GM20000 (cell line): ENCODE data around the gene C10orf95.
"Not testable (repeated sequence)": the region's sequence is repeated elsewhere in the genome, so short reads cannot be mapped to it uniquely, and the experiment has no call there.

Experiments used
- DNase-seq: peaks from one replicate; pipeline ENCODE4 v3.0.0; 2012; ENCODE audit warnings: low spot score
- TF ChIP-seq, protein P1 (sequence below): IDR thresholded peaks from 2 replicates; pipeline ENCODE4 v1.5.1; 2012; ENCODE audit warnings: mild to moderate bottlenecking, control low read depth; ENCODE audit errors: extremely low read depth, missing control alignments

Gene C10orf95, protein sequence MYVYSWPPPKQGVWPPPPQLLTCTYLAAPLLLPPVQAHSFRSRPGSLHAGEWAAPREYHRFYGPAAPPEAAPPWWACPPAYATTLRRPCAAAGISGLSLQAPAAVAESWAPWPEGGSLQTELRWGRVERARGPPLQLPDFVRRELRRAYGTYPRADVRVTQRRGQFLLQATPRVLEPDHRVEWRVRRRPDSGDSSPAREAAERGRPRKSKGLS

DNA sequence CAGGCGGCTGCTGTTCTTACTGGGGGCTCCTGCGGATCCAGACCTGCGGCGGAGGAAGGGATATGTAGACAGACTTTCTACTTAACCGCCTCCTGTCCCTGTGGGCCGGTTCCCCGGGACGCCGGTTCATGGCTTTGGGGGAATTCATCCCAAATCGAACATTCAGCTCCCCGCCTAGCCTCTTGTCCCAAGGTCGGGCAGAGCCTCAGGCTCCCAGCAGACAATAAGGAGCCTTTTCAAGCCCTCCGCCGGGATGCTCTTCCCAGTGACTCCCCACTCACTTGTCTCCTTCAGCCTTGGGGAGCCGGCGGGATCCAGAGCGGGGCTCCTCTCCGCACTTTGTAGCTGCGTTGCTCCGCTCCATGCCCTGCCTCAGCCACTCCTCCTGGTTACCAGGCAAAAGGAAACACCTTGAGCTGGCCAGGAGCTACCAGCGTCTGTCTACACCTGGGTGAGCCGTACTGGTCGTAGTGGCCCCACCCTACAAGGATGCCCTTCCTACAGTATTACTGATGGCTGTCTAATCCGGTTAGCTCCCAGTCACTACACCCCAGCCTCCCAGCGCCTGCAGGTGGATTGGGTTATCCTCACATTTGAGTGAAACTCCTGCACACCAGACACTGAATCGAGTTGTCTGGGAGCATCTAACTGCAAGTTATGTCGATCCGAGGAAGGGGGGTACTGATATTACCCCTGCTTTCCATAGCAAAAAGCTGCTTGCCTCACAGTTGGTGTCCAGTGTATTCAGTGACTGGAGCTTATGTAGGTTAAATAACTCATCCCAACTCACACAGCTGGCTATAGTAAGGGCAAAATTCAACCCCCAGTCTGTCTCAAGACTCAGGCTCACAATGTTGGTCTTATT is at the start of gene C10orf95:
C10orf95 (minus strand) TSS at position 439 of the 865 bp plus-strand sequence. CDS start 450 bp downstream, outside the sequence.
- TF ChIP-seq, protein P1, sequence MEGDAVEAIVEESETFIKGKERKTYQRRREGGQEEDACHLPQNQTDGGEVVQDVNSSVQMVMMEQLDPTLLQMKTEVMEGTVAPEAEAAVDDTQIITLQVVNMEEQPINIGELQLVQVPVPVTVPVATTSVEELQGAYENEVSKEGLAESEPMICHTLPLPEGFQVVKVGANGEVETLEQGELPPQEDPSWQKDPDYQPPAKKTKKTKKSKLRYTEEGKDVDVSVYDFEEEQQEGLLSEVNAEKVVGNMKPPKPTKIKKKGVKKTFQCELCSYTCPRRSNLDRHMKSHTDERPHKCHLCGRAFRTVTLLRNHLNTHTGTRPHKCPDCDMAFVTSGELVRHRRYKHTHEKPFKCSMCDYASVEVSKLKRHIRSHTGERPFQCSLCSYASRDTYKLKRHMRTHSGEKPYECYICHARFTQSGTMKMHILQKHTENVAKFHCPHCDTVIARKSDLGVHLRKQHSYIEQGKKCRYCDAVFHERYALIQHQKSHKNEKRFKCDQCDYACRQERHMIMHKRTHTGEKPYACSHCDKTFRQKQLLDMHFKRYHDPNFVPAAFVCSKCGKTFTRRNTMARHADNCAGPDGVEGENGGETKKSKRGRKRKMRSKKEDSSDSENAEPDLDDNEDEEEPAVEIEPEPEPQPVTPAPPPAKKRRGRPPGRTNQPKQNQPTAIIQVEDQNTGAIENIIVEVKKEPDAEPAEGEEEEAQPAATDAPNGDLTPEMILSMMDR = no peak

DNA sequence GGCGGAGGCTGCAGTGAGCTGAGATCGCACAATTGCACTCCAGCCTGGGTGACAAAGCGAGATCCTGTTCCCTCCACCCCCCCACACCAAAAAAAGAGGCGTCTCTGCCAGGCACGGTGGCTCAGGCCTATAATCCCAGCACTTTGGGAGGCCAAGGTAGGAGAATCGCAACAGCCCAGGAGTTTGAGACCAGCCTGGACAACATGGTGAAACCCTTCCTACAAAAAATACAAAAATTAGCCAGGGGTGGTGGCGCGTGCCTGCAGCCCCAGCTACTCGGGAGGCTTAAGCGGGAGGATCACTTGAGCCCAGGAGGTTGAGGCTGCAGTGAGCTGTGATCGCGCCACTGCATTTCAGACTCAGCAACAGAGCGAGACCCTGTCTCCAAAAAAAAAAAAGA is 49.3 kb upstream of the C10orf95 start:
- DNase-seq = not testable (repeated sequence)

More for the DNA sequence above, at the start of gene C10orf95:
- DNase-seq = no peak

DNA sequence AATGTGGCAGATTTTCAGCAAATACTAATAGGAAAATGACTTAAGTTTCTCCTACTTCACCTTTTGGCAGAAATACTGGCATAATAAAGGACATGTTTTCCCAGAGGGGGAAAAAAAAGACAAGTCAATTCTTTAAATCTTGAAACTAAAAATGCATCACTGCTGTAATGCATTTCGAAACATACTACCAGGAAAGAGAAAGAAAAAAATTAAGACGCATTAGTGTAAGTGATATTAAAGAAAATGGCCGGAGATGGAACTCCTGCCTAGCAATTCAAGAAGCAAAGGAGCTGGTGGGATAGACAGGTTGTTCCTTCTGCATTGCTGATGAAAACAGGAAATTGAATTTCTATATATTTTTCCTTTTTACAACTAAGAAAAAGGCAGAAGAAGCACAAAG is 48.0 kb upstream of the C10orf95 start:
- DNase-seq = no peak
- TF ChIP-seq, protein P1 = no peak

DNA sequence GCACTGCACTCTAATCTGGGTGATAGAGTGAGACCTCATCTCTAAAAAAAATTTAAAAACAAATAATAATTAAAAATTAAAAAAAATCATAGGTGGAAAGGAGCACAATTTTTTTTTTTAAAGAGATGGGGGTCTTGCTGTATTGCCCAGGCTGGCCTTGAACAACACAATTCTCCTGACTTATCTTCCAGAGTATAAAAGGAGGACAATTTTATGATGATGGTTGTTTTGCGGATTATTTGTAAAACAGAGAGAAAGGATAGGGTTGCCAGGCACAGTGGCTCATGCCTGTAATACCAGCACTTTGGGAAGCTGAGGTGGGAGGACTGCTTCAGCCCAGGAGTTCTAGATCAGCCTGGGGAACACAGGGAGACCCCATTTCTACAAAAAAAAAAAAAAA is 46.2 kb upstream of the C10orf95 start:
- DNase-seq = no peak
- TF ChIP-seq, protein P1 = no peak

DNA sequence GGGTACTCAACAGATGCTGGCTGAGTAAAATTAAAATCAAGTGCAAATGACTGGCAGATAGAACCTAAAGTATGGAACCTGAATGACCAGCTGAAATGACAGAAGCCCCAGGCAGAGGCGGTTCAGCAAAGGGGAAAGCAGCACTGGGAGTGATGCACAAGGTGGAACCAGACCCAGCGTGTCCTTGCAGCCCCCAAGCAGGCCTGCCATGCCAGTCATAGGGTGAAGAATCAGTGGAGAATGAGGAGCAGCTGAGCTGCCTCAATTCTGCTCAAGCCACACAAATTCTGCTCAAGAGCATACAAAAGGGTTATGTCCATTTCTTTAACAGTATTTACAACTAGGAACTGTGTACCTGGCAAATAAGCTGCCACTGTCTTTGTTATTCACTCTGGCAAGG is 42.4 kb upstream of the C10orf95 start:
- TF ChIP-seq, protein P1 = no peak
- no peak for DNase-seq

DNA sequence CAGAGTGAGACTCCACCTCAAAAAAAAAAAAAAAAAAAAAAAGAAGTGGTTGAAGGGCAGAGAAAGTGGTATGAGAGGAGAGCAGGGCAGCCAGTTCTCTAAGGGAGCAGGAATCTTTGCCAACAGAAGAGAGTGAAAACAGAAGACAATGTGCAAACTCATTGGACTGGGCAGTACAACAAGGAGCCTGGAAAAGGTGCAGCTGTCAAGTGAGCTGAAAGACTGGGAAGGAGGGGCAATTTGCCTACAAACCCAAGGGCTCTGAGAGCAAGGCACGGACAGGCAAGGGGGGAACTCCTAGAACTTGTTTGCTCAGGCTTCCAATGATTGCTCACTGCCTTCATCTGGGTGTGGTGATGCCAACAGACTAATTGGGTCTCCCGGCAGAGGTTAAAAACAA is 41.6 kb upstream of the C10orf95 start:
- TF ChIP-seq, protein P1 = no peak
- no peak for DNase-seq

DNA sequence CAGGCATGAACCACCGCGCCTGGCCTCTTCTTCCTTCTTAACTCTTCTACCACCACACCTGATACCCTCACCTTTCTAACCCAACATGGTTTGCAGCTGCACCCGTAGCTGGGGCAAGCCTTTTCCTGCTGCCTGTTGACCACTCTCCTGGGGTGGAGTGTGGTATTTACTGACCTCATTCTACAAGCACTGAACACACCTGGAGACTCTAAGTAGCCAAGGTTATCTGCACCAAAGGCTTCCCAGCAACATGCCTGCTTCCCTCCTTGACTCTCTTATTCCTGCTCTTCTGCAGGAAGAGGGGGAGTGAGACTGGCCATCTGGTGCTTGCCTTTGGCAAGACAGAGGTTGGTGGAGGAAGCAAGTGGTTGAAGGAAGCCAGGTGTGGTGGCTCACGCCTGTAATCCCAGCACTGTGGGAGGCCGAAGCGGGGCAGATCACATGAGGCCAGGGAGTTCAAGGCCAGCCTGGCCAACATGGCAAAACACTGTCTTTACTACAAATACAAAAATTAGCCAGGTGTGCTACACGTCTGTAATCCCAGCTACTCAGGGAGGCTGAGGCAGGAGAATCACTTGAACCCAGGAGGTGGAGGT is 41.1 kb upstream of the C10orf95 start:
- no peak for DNase-seq
- TF ChIP-seq, protein P1 = no peak
